Forelimb muscle (tissue), 1 donor: ENCODE results near the gene HELZ. TPM values are rescaled to one million over a fixed set of nuclear protein-coding genes. Genes with fewer than 3 reads are reported as not detected.
"Not testable (repeated sequence)": the region's sequence is repeated elsewhere in the genome, so short reads cannot be mapped to it uniquely, and the experiment has no call there.

Experiments used
- DNase-seq: peaks from one replicate; pipeline ENCODE4 v3.0.0-alpha.2; 2013; ENCODE audit warnings: low read depth
- polyA plus RNA-seq: library from polyadenylated mRNA; unstranded; fragments of 120-200 nt; gene quantifications from one replicate; pipeline ENCODE4 v1.2.1, GENCODE V29; 2013; ENCODE audit not compliant: insufficient read length

The HELZ gene
- polyA plus RNA-seq, 1 donor: 20.6 TPM

DNA sequence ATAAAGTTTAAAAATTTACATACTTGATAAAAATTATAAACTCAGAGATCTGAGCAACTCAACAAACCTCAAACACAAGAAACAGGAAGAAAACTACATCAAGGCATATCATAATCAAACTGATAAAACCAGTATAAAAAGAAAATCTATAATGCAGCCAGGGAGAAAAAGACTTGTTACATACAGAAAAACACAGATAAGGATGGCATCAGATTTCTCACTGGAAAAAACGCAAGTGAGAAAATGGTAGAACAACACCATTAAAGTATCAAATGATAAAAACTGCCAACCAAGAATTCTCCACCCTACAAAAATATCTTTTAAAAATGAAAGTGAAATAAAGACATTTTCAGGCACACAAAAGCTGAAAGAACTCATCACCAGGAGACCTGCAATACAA lies 129.6 kb downstream of the HELZ start:
- DNase-seq: no peak

DNA sequence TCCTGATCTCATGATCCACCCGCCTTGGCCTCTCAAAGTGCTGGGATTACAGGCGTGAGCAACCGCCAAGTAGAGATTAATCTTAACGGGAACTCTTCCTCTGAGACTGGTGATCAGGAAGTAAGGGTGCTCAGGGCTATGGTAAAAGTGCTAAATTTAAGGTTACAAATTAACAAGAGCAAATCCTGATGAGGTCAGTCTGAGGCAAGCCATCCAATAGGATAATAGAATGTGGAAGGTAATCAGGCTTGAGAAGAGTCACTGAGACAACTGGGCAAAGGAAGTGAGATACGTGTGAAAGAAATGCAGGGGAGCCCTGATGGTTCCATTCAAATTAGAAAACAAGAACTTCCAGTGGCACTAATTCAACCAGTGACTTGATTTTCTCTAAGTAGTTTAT lies 131.5 kb downstream of the HELZ start:
- DNase-seq: no peak

DNA sequence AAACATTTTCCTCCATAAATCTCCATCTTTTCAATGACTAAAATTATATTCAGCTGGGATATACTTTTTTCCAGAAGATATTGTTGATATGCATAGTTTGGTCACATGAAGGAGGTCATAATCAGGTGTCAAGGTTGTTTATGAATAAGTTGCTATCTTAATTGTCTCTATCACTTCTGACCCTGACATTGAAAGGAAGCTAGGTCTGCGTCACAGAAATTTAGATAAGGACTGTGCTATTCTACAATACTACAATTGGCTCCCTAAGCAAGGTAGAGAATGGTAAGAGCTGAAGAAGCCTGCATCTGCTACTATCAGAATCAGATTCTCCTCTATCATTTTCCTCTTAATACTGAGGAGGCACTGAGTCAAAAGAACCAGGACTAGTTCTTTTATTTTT lies 133.2 kb downstream of the HELZ start:
- DNase-seq: no peak

DNA sequence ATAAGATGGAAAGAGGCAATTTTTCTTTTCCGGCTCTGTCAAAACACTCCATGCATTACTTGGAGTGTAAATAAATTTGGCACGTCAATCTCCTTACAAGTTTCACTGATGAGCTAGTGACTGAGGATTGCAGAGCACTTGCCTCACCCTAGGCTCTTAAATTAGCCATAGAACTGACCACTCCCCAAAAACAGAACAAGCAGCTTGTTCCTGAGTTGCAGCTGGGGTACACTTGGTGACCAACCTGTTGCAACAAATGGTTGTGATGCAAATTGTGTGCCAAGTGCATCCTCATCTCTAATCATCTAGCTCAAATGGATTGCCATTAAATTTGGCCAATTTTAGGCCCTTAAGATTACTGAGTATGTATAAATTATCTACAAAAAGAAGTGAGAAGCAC lies 133.7 kb downstream of the HELZ start:
- DNase-seq: no peak

DNA sequence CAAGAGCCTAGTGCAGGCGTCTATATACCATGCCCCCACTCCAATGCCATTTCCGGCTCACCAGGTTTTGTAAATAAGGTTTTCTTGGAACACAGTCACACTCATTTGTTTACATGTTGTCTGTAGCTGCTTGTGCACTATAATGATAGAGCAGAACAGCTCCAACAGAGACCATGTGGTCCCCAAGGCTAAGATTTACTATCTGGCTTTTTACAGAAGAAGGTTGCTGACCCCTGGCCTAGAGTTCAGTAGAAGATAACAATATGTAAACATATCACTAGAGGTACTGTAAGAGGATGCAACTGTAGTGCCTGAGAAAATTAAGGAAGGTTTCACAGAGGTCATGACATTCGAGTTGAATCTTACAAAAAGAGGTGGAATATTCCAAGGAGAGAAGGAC lies 134.4 kb downstream of the HELZ start:
- no peak for DNase-seq

DNA sequence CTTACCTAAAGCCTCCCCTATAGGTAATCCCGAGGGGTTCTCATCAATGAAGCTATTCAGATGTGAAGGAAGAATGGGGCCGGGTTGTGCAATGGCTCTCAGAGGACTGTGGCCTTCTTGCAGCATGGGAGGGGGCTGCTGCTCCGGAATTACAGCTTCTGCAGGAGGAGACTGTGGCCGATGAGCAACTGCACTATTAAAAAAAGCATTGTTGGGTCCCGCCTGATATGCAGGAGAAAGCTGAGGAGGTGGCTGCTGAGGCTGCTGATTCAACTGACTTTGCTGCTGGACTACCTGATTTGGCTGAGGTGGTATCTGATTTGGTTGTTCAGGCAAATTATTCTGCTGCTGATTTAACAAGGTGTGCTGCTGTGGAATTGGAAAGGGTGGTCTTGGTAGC lies 135.9 kb downstream of the HELZ start:
- no peak for DNase-seq

DNA sequence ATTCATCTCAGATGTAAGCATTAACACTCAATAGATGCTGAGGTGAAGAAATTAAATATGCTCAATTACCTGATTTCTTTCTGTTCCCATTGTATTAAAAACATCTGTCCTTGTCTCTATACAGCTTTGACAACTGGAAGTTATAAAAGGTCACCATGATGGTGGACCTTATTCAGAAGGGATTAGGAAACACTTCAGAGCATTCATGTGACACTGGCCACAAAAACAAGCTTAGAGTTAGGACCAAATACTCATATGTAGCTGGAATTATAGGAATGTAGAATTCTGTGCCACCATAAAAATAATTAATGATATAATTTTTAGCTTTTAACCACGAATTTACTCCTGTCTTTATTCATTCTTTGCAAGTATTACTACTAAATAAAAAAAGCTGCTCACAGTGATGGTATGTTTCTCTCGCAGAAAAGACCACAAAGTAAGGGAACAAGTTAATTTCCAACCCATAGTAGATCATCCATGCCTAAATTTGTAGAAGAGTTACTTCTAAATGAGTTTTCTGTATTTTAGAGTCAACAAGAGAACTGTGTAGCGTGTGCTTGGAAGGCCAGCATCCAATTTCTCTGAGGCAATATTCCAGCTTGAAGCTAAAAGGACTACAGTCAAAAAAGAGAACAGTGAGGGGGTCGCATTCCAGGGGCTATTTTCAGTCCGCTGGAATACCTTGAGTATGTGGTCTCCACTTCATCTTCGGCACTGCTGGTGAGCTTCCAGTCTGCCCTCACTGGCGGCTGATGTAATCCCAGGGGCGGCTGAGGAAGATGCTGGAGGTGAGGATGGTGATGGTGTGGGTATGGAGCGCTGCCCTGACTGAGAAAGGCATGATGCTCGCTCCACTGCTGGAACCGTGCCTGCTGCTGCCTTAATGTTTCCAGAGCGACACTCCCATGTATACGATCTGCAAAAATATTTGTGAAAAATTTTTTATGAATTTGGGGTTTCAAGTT lies 136.9 kb downstream of the HELZ start:
- DNase-seq: no peak

DNA sequence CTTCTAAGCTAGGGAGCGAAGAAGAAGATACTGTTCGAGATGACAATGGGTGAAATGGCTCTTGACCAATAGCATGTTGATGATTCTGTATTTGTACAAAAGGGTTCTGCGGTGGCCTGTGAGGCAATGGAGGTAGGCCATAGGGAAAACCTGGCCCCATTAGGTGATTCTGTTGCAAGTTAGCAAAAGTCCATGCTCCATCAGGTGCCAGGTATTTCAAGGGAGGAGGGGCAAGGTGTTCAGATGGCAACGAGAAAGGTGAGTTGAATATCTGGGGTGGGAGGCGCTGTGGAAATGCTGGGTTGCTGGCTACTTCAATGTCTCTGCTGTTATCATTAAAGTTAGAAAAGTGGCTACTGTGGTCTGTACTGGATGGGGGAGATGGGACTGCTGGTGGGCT lies 137.8 kb downstream of the HELZ start:
- no peak for DNase-seq

DNA sequence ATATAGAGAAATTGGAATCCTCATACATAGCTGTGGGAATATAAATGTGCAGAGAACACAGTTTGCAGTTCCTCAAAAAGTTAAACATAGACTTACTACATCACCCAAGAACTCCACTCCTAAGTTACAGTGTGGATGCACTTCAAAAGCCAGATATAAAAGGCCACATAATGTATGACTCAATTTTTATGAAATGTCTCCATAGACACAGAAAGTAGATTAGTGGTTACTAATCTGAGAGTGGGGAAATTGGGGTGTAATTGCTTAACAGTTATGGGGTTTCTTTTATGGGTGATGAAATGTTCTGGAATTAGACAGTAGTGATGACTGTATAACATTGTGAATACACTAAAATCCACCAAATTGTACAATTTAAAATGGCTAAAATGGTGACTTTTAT lies 139.8 kb downstream of the HELZ start:
- DNase-seq: no peak

DNA sequence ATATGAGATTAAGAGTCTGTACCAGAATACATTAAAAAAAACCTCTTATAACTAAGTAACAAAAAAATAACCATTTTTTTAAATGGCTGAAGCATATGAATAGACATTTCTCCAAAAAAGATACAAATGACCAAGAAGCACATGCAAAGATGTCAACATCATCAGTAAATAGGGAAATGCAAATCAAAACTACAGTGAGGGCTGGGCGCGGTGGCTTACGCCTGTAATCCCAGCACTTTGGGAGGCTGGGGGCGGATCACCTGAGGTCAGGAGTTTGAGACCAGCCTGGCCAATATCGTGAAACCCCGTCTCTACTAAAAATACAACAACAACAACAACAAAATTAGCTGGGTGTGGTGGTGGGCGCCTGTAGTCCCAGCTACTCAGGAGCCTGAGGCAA lies 140.4 kb downstream of the HELZ start:
- not testable (repeated sequence) for DNase-seq

DNA sequence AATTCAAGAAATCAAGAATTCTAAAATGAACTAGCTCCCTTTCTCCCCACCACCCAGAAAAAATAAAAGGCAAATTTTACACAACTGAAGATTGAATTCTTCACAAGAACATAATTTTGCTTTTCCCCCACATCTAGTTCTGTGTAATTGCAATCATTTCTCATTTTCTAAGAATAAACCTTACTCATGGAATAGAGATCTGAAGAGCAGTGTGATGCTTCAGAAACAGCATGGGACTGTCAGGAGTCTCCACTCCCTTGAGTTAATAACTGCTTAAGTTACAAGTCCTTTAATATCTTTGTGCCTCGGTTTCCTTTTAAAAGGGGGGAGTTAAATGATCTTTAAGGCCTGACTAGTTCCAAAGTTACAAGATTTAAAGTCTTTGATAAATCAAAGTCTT lies 147.0 kb downstream of the HELZ start:
- DNase-seq: no peak

DNA sequence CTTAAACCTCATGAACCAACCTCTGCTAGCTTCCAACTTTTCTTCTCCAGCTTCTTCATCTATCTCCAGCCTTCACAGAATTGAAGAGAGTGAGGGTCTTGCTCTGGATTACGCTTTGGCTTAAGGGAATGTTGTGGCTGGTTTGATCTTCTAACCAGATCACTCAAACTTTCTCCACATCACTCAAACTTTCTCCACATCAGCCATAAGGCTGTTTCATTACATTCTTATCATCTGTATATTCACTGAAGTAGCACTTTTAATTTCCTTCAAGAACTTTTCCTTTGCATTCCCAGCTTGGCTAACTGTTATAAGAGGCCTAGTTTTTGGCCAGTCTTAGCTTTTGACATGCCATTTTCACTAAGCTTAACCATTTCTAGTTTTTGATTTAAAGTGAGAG lies 148.4 kb downstream of the HELZ start:
- DNase-seq: no peak

DNA sequence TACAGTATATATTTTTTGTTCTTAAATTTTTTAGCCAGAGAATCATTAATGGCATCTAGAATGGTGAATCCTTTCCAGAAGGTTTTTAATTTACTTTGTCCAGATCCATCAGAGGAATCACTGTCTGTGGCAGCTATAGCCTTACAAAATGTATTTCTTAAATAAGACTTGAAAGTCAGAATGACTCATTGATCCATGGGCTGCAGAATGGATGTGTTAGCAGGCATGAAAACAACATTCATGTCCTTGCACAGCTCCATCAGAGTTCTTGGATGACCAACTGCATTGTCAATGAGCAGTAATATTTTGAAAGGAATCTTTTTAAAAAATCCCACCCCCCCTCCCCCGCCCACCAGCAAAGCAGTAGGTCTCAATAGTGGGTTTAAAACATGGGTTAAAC lies 149.2 kb downstream of the HELZ start:
- DNase-seq: no peak

DNA sequence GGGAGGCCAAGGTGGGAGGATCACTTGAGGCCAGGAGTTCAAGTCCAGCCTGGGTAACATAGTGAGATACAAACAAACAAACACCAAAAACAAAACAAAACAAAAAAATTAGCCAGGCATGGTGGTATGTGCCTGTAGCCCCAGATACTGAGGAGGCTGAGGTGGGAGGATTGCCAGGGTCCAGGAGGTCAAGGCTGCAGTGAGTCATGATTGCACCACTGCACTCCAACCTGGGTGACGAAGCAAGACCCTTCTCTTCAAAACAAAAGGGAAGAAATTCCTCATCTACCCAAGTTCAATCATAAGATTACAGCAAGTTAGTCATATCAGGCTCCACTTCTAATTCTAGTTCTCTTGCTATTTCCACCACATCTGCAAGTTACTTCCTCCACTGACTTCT lies 149.7 kb downstream of the HELZ start:
- not testable (repeated sequence) for DNase-seq

DNA sequence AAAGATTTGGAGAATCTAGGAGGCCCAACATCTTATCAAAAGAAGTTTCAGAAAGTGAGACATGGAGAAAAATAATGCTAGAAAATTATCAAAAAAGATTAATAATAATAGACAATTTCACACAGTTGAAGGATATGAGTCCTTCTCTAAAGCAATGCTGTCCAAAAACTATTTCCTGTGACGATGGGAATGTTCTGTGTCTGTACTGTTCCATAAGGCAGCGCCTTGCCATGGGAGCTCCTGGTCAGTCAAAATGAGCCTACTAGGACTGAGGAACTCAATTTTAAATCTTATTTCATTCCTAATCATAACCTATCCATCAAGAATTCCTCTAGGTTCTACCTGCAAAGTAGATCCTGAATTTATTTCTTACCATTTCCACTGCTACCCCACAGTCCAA lies 151.6 kb downstream of the HELZ start:
- DNase-seq: no peak

DNA sequence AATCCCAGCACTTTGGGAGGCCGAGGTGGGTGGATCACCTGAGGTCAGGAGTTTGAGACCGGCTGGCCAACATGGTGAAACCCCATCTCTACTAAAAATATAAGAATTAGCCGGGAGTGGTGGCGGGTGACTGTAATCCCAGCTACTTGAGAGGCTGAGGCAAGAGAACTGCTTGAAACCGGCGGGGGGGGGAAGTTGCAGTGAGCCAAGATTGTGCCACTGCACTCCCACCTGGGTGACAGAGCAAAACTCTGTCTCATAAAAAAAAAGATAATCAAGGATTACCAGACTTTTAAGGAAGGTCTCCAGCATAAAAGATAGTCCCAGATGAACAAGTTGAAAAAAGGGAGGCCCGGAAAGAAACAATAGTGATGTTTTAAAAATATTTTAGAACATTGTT lies 152.3 kb downstream of the HELZ start:
- DNase-seq: not testable (repeated sequence)

DNA sequence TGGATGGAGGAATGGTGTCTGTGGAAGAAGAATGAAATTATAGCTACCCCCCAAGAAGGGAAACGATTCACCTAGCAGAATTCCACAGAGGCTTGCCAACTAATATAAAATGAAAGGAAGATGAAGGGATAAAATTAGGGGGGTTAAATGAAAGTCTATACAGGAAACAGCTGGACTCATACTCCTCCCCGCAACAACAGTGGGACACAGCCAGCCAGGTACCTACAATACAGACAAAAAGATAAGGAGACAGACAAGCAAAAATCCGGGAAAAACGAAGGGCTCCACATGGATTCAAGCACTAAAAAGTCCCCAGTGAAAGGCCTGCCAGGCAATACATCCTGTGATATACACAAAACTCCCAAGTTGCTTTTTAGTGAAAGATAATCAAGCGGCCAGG lies 152.7 kb downstream of the HELZ start:
- DNase-seq: no peak

DNA sequence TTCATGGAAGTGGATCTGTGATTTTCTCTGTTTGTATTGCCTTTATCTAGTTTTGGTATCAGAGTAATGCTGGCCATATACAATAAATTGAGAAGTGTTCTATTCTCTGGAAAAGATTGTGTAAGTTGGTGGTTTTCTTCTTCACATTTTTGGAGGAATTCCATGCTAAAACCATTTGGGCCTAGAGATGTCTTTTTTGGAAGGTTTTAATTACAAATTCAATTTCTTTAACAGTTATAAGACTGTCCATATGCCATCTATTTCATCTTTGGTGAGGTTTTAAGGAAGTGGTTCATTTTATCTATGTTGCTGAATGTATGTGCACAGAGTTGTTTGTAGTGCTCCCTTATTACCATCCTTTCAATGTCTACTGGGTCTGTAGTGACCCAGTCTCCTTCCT lies 154.7 kb downstream of the HELZ start:
- no peak for DNase-seq

DNA sequence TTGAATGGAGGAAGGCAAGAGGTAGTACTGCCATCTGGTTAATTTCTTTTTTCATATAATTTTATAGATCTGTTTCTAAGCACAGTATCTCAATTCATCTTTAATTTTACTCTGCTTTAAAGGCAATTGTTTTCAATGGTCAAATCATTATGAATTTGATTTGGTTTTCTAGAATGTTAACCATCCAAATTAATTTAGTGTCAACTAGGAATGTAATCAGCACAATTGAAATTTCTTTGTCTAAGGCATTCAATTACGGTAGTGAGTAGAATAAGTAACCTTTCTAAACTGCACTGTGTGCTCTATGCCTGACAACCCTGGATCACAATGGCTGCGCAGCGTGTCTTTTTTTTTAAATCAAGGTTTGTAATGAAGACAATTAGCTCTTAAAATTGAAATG lies 156.4 kb downstream of the HELZ start:
- no peak for DNase-seq

DNA sequence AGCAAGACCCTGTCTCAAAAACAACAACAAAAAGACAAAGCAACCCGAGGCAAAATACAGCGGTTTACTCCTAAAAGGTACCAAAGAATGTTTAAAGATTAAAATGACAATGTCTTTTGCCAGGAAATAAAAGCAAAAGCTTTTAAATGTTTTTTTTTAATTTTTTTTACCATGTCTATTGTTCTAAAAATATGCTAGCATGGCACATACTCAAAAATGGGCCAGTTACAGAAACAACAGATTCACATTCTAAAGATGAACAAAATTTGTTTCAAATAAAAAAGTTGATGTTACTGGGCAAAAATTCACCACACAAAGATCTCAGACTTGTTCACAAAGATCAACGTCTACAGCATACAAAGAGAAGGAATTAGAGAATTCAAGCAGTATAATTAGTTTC lies 159.6 kb downstream of the HELZ start:
- DNase-seq: no peak

DNA sequence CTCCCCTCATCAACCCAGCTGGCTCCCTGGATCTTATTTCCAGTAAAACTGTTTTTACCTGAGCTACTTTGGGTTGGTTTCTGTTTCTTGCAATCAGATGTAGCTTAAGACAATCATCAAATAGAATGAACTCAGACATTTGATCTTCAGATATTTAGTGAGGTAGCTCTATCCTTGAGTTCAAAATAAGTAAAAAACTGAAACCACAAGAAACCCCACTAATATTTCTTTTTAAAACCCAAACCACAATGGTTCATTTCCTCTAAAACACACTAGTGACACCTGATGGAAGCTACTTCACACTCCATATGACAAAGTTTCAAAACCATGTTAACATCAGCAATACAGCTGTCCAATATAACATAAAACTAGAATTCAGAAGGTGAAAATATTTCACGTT lies 162.9 kb downstream of the HELZ start:
- DNase-seq: no peak

DNA sequence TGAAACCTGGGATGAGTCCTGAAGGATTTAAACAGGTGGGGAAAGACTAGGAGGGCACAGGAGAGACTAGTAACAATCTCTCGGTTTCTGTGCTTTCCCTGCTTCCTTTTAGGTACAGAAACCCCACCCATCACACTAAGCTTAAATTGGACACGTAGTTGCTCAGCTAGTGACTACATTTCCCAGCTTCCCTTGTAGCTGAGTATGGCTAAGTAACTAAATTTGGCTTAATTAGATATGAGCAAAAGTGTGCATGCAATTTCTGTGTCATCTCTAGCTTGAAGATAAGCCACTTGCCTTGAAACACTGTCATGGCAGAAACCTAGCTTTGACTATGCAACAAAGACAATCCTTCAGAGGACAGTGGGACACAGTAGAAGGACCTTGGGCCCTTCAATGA lies 164.2 kb downstream of the HELZ start:
- no peak for DNase-seq

DNA sequence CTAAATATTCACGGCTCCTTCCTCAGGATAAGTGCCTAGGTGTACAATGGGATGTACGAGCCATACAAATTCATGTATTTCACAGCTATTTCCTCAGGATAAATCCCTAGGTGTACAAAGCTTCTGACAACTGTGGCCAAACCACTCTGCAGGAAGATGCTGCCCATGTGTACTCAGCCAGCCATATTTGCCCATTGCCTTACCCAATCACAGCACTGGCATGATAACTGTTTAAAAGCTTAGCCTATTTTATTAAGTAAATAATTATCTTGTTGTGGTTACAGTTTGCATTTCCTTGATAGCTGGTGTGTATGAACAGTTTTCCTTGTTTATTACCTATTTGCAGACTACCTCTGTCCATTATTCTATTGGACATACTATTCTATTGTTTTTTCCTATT lies 165.5 kb downstream of the HELZ start:
- no peak for DNase-seq

DNA sequence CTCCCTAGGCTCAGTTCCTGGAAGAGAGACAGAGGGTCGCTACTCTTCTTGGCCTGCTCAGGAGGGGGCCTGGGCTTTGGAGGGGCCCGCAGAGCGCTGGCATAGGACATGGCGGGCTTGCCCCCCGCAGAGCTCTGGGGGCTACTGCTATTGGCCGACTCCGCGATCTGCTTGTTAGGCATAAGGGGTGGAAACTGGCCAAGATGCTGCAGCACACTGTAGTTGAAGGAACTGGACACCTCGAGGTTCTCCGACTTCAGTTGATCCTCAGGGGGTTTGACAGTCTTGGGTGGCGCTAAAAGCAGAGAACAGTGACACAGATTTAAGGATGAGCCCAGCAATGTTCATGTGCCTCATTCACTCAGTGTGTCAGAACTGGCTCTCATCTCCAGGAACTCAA lies 166.7 kb downstream of the HELZ start:
- no peak for DNase-seq
